Measurements from ENCODE around the gene SORBS1.

The SORBS1 gene

GRCh38 chr10:95458014-95458413, 103.2 kb downstream of the SORBS1 start:
- in situ Hi-C loops (cut with HindIII; ENCODE audit: low sequenced_read_pairs): no loop called here
- TF ChIP-seq, protein P1, sequence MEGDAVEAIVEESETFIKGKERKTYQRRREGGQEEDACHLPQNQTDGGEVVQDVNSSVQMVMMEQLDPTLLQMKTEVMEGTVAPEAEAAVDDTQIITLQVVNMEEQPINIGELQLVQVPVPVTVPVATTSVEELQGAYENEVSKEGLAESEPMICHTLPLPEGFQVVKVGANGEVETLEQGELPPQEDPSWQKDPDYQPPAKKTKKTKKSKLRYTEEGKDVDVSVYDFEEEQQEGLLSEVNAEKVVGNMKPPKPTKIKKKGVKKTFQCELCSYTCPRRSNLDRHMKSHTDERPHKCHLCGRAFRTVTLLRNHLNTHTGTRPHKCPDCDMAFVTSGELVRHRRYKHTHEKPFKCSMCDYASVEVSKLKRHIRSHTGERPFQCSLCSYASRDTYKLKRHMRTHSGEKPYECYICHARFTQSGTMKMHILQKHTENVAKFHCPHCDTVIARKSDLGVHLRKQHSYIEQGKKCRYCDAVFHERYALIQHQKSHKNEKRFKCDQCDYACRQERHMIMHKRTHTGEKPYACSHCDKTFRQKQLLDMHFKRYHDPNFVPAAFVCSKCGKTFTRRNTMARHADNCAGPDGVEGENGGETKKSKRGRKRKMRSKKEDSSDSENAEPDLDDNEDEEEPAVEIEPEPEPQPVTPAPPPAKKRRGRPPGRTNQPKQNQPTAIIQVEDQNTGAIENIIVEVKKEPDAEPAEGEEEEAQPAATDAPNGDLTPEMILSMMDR (IDR thresholded peaks at IDR 0.05; ENCODE audit: low read depth, low read length, missing control alignments): no peak
- no peak overlapping the region for H3K4me3 ChIP-seq (ENCODE audit: low read depth, low read length)
- no peak for DNase-seq (ENCODE audit: low read depth)

GRCh38 chr10:95457319-95457886, 103.8 kb downstream of the SORBS1 start:
- in situ Hi-C loops (cut with HindIII; ENCODE audit: low sequenced_read_pairs): no loop called here
- no peak overlapping the region for H3K4me3 ChIP-seq (ENCODE audit: low read depth, low read length)
- no peak for DNase-seq (ENCODE audit: low read depth)
- TF ChIP-seq, protein P1 (IDR thresholded peaks at IDR 0.05; ENCODE audit: low read depth, low read length, missing control alignments): no peak

GRCh38 chr10:95456516-95456915, 104.7 kb downstream of the SORBS1 start:
- no peak overlapping the region for H3K4me3 ChIP-seq (ENCODE audit: low read depth, low read length)
- in situ Hi-C loops (cut with HindIII; ENCODE audit: low sequenced_read_pairs): no loop called here
- TF ChIP-seq, protein P1 (IDR thresholded peaks at IDR 0.05; ENCODE audit: low read depth, low read length, missing control alignments): no peak
- DNase-seq (ENCODE audit: low read depth): no peak

DNA sequence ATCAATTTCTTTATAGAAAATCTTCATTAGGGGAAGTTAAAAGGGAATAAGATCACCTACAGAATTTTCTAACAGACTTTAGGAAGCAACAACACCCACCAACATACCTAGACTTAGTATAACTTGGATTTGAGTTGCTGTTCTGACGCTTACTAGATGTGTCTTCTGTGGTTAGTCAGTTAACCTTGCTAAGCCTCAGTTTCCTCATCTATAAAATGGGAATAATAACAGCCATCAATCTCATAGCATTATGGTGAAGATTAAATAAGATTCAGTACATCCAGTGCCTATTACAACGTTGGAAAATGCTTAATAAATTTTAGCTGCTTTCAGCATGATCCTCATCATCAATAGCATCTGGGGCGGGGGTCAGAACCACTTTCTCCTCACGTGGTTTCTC, 106.2 kb downstream of the SORBS1 start:
- TF ChIP-seq, protein P1 (IDR thresholded peaks at IDR 0.05; ENCODE audit: low read depth, low read length, missing control alignments): no peak
- no peak overlapping the region for H3K4me3 ChIP-seq (ENCODE audit: low read depth, low read length)
- in situ Hi-C loops (cut with HindIII; ENCODE audit: low sequenced_read_pairs): no loop called here
- DNase-seq (ENCODE audit: low read depth): no peak

GRCh38 chr10:95454356-95454755, 106.8 kb downstream of the SORBS1 start:
- no peak for DNase-seq (ENCODE audit: low read depth)
- TF ChIP-seq, protein P1 (IDR thresholded peaks at IDR 0.05; ENCODE audit: low read depth, low read length, missing control alignments): no peak
- no peak overlapping the region for H3K4me3 ChIP-seq (ENCODE audit: low read depth, low read length)
- in situ Hi-C loops (cut with HindIII; ENCODE audit: low sequenced_read_pairs): no loop called here

DNA sequence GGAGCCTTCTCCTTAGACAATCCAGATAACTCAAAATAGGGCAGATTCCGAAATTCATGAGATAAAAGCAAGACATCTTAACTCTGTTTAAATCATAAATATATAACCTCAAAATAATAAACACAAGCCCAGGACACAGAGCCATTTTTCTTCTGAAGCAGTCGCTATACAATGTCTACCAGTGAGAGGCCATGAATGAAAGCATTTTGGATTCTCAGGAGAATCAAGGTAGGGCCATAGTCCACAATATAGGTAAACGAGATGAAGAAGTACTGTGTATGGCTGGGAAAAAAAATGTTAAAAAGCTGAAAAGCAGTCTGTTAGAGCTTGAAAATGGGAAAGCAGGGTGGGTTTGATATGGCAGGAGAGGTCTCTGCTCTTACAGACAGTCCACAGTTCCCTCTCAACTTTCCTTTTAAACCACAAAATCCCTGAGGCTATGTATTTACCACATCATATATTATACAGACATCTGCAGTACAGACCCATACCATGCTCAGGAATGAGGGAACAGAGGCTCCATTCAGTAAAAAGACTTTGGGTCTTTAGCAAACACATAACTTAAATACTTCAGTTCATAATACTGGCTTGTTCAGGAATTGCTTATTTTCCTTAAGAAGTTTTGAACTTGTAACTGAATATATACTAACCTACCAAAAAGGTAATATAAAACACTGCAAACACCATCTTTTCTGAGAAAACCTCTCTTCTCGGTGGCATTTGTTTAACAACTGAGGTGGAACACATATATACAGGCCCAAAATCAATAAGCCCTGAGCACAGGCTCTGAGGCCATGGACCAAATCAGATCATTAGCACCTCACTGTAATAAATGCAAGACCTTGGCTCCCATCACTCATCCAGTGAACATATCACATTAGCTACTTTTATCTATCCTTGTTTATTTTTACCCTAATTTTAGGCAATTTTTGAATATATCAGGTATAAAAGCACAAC, 109.3 kb downstream of the SORBS1 start:
- TF ChIP-seq, protein P1 (IDR thresholded peaks at IDR 0.05; ENCODE audit: low read depth, low read length, missing control alignments): no peak
- H3K4me3 ChIP-seq (ENCODE audit: low read depth, low read length): no peak overlapping the region
- no peak for DNase-seq (ENCODE audit: low read depth)
- in situ Hi-C loops (cut with HindIII; ENCODE audit: low sequenced_read_pairs): no loop called here

All from astrocyte of the cerebellum (primary cell).